Measurements from ENCODE around the gene NAA50. TPM values are rescaled to one million over a fixed set of nuclear protein-coding genes. Genes with fewer than 3 reads are reported as not detected.

The NAA50 gene
- total RNA-seq (2022; extraction: Qiagen RNA extraction; ENCODE audit: low read depth) = 104 to 182 TPM (median 178 TPM) in 5 replicates

DNA sequence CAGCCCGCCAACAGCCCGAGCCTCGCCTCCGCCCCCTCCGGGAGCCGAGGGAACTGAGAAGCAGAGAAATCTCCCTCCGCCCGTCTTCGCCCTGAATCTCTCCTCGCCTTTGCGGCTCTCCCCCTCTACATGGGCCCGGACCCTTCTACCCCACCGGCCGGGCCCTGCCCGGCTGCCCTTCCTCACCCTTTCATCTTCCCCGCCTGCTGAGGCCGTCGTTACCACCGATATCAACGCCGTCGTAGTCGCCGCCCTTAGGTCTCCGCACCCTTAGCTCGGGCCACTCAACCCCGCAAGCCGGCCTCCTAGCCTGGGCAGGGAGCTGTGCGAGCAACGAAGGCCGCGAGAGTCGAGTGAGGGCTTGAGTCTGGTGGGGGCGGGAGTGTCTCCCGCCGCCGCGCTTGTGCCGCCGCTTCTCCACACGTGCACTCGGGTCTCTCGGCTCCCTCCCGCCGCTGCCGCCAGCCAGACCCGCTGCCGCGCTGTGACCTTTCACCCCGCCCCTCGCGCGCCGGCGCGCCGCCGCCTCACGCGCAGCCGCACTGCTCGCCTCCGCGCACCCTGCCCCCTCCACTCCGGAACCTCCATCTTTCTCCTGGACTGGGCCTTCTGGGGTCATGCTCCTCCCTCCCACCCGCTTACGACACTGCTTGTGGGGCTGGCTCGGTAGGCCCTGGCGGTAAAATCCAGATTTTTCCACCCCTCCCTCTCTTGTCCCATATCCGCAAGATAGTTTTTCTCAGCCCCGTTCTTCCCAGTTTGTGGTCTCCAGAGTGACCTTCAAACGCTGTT, at the start of gene NAA50:
NAA50 (minus strand) TSS at position 494 of the 792 bp plus-strand sequence; CDS start at position 194, 300 bp downstream.

DNA sequence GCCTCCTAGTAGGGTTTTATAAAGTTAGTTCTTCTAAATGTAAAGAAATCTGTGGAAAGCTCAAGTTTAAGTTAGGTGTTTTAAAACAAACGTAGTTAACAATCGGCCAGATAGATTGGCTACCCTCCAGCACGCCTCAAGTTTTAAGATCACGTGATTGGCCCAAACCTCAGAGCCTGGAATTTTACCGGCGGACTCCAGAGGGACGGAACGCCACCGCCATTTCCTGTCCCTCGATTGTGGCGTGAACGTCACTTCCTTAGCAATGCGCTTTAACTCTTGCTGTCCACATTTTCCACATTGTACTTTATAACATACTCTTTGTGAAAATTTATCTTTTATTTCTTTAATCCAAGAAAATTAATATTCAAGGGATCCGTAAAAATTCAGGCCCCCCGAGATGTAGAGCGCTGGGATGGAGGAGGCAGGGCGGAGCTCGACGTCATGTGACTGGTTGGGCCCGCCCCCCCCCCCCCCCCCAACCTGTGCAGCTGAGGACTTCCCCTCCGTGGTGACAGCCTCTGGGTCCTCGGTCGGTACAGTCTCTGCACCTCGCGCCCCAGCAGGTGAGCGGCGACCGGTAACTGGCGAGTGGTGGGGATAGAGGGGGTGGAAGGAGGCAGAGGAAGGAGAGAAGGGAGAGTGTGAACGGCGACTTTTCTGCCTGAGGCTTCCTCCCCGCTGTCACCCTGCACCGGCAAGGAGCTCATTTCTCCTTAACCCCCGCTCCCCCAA, 666 bp upstream of the NAA50 start, which contains the start of gene ATP6V1A:
ATP6V1A (plus strand) TSS at position 488 of the 735 bp plus-strand sequence. CDS start 31,719 bp downstream, outside the sequence.

DNA sequence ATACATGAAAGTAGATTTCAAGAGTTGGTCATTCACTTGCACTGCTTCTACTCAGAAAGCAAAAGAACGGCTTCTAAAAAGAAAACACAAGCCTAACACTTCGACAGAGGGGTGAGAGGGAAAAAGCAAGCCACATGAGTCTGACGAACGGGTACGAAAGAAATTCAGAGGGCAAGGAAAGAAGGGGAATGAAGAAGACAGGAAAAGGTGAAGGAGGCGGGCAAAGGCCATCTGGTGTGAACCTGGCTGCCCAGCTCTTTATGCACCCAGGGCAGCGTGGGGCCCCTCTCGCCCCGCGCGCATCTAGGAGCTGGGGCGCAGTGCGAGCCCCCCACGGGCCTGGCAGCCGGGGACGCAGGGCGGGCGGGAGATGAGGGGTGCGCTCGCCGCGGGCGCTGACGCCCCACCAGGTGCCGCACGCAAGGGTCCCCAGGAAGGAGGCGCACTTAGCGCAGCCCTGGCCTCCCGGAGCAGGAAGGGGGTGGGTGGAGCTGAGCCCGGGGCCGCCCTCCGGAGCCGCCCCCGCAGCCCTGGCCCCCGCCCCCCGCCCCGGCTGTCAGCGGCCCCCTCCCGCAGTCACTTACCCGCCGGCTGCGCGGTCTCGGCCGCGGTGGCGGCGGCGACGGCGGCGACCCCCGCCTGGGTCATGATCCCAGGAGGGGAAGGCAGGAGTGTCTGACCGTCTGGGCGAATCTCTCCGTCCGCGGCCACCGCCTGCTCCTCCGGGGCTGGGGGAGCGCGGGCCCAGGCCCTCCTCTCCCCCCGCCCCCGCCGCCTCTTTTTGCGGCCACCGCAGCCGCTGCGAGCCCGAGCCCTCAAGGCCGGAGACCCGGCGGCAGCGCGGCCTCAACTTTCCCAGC, 50.0 kb downstream of the NAA50 start, which contains the start of gene USF3:
USF3 (minus strand) TSS at position 857 of the 860 bp plus-strand sequence. CDS start 21,764 bp downstream, outside the sequence.

Other genes with a start within 250 kb of the NAA50 start
- gene SPICE1, start 231.1 kb downstream of the NAA50 start, total RNA-seq (2022; extraction: Qiagen RNA extraction; ENCODE audit: low read depth) = 5.7 to 9.2 TPM (median 7.9 TPM) in 5 replicates
- gene SIDT1, start 213.7 kb downstream of the NAA50 start, total RNA-seq (2022; extraction: Qiagen RNA extraction; ENCODE audit: low read depth) = 0.37 to 0.96 TPM (median 0.60 TPM) in 5 replicates
- 1.2 to 2.9 TPM (median 2.8 TPM) in 5 replicates for gene USF3, start 49.6 kb downstream of the NAA50 start, total RNA-seq (2022; extraction: Qiagen RNA extraction; ENCODE audit: low read depth)
- 13.0 to 21.9 TPM (median 18.9 TPM) in 5 replicates for gene ATP6V1A, start 786 bp upstream of the NAA50 start, total RNA-seq (2022; extraction: Qiagen RNA extraction; ENCODE audit: low read depth)
- 0.23 to 1.2 TPM (median 0.31 TPM) in 4 of 5 replicates, not detected in the other for gene GRAMD1C, start 92.5 kb upstream of the NAA50 start, total RNA-seq (2022; extraction: Qiagen RNA extraction; ENCODE audit: low read depth)
- gene ZDHHC23, start 201.8 kb upstream of the NAA50 start, total RNA-seq (2022; extraction: Qiagen RNA extraction; ENCODE audit: low read depth) = 2.6 to 4.1 TPM (median 3.3 TPM) in 5 replicates